Esophagus squamous epithelium (tissue), 5 donors: ENCODE data around the gene GABARAPL1. TPM values are rescaled to one million over a fixed set of nuclear protein-coding genes. Genes with fewer than 3 reads are reported as not detected.
"Not testable (repeated sequence)": the region's sequence is repeated elsewhere in the genome, so short reads cannot be mapped to it uniquely, and the experiment has no call there.

Source experiments
- DNase-seq: peaks from one replicate; lab custom pipeline; 2025; lab: John Stamatoyannopoulos, UW
- H3K27ac ChIP-seq, 4 donors: fragments of 200-600 bp; sonication (generic); one replicate each; pipeline ENCODE4 v1.5.1; 2016 to 2019; ENCODE audit warnings: mild to moderate bottlenecking in 1 of 4
- H3K27me3 ChIP-seq, 4 donors: fragments of 200-600 bp; sonication (generic); 1 replicate in 3 of 4; 2 replicates in 1 of 4; pipeline versions ENCODE4 v1.5.1 to v1.6.0; 2017 to 2021; ENCODE audit warnings: antibody characterized with exemption in 1 of 4
- H3K36me3 ChIP-seq, 3 donors: fragments of 200-600 bp; sonication (generic); one replicate each; pipeline ENCODE4 v1.5.1; 2016 to 2019
- H3K4me1 ChIP-seq, 3 donors: fragments of 200-600 bp; sonication (generic); one replicate each; pipeline ENCODE4 v1.5.1; 2017 to 2019
- H3K4me3 ChIP-seq, 4 donors: fragments of 200-600 bp; sonication (generic); 1 replicate in 3 of 4; 2 replicates in 1 of 4; pipeline ENCODE4 v1.5.1; 2016 to 2019; ENCODE audit warnings: mild to moderate bottlenecking in 2 of 4, moderate library complexity in 1 of 4
- H3K9me3 ChIP-seq, 3 donors: fragments of 200-600 bp; sonication (generic); one replicate each; pipeline ENCODE4 v1.5.1; 2016 to 2019
- POLR2A ChIP-seq, 4 donors: fragments of 450-650 bp; IDR thresholded peaks; one replicate each; pipeline ENCODE4 v1.6.1; 2017; ENCODE audit warnings: antibody characterized with exemption in 4 of 4, mild to moderate bottlenecking in 4 of 4, moderate library complexity in 3 of 4
- WGBS, 2 donors: methylation state at CpG; one replicate each; pipeline ENCODE4 v1.1.5; 2018; 5-methylcytosine and 5-hydroxymethylcytosine counted together
- intact Hi-C: fragments of 100-400 bp; cut with DNase I; formaldehyde crosslinking; loops from one replicate; pipeline ENCODE4 v1.15.0; 2022
- total RNA-seq, 4 donors: library from RNA; depleted of rRNA; stranded (reverse); fragments of >200 nt; gene quantifications; one replicate each; pipeline ENCODE4 v1.1.0, GENCODE V29; 2016
- TF ChIP-seq, protein P1 (sequence below), 6 experiments: fragments of 450-650 bp in 4 of 6; fragments of 200-600 bp in 2 of 6; sonication (generic) in 2 of 6; IDR thresholded peaks; one replicate each; pipeline ENCODE4 v1.5.1; 2016 to 2019; ENCODE audit warnings: antibody characterized with exemption in 6 of 6, mild to moderate bottlenecking in 4 of 6, moderate library complexity in 4 of 6
- donor health status: DM: yes; HTN: yes; CAD: no.

The GABARAPL1 gene
- total RNA-seq, 4 donors from 2014 or later: 10.3 to 65.2 (median 24.5) TPM

DNA sequence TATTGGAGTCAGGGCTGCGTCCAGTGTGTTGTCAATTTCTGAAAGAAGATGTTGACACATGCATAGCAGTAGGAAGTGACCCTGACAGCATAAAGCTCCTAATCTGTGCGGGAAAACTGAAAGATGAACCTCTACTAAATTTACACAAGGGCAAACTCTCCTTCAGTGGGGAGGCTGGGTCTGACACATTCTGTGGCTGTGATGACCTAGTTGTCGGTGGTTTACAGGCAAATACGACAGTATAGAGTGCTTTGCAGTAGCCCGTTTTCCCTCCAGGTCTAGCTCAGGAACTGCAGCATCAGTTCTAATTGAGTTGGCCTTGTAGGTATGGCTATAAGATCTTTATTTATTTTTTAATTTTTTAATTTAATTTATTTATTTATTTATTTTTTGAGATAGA, 14.8 kb upstream of the GABARAPL1 start:
- intact Hi-C loops: no loop called here
- Histone ChIP-seq H3K9me3 (no peaks in the 10 kb centered on the region), H3K36me3 (no peaks in the 10 kb centered on the region), H3K4me3 (no peak overlapping the region), H3K27me3 (peaks cover 0 to 4% (median 0%) of the 10 kb centered on the region in 4 donors), H3K4me1 (no peaks in the 10 kb centered on the region), H3K27ac (no peak overlapping the region)
- WGBS, 2 donors: 76 to 87% methylated on average over 5 of the region's 5 CpGs
- TF ChIP-seq POLR2A (IDR thresholded peaks at IDR 0.05): no peak
- TF ChIP-seq, protein P1, sequence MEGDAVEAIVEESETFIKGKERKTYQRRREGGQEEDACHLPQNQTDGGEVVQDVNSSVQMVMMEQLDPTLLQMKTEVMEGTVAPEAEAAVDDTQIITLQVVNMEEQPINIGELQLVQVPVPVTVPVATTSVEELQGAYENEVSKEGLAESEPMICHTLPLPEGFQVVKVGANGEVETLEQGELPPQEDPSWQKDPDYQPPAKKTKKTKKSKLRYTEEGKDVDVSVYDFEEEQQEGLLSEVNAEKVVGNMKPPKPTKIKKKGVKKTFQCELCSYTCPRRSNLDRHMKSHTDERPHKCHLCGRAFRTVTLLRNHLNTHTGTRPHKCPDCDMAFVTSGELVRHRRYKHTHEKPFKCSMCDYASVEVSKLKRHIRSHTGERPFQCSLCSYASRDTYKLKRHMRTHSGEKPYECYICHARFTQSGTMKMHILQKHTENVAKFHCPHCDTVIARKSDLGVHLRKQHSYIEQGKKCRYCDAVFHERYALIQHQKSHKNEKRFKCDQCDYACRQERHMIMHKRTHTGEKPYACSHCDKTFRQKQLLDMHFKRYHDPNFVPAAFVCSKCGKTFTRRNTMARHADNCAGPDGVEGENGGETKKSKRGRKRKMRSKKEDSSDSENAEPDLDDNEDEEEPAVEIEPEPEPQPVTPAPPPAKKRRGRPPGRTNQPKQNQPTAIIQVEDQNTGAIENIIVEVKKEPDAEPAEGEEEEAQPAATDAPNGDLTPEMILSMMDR (IDR thresholded peaks at IDR 0.05): no peak
- DNase-seq: no peak

DNA sequence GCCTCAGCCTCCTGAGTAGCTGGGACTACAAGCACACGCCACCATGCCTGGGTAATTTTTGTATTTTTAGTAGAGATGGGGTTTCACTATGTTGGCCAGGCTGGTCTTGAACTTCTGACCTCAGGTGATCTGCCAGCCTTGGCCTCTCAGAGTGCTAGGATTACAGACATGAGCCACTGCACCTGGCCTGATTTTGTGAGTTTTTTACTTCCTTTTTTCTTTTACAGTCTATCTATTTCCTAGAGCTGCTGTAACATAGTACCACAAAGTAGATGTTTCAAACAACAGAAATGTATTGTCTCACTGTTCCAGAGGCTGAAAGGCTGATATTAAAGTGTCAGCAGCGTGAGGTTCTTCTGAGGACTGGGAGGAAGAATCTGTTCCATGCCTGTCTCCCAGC, 8.2 kb upstream of the GABARAPL1 start:
- H3K4me3 ChIP-seq, H3K4me1 ChIP-seq, intact Hi-C loops, H3K9me3 ChIP-seq, H3K36me3 ChIP-seq, H3K27me3 ChIP-seq, H3K27ac ChIP-seq, DNase-seq: not testable (repeated sequence)
- WGBS, 2 donors: 89 to 95% methylated on average over 2 of the region's 2 CpGs

DNA sequence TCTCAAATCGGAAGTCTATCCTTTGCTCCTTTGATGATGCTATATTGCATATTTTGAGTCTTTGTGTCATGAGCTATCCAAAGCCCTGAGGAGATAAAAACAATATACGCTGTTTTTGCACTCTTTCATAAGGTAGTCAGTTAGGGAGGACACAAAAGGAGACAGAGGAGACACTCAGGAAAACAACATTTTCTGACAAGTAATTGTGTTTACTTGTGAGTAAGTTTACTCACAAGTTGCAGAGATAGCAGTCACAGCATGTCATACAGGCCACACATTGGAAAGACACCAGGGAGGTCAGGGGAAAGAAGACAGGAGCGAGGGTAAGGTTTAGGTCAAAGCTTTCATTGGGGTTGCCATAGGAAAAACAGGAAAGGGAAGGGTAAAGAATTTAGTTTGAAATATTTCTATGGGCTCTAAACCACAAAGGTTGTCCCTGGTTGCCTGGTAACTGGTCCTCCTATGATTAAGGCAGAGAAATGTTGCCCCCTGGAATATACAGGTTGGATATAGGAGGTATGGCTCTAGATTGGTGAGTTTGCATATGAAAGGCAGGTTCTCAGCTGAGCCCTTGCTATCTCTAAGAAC, 7.4 kb upstream of the GABARAPL1 start:
- no peak for DNase-seq
- 71 to 90% methylated on average over 3 of the region's 3 CpGs for WGBS, 2 donors
- Histone ChIP-seq H3K27ac (no peak overlapping the region), H3K9me3 (no peaks in the 10 kb centered on the region), H3K27me3 (no peaks in the 10 kb centered on the region), H3K4me3 (no peak overlapping the region), H3K4me1 (no peaks in the 10 kb centered on the region), H3K36me3 (no peaks in the 10 kb centered on the region)
- TF ChIP-seq, protein P1 (IDR thresholded peaks at IDR 0.05): no peak
- TF ChIP-seq POLR2A (IDR thresholded peaks at IDR 0.05): no peak
- intact Hi-C loops: no loop called here

DNA sequence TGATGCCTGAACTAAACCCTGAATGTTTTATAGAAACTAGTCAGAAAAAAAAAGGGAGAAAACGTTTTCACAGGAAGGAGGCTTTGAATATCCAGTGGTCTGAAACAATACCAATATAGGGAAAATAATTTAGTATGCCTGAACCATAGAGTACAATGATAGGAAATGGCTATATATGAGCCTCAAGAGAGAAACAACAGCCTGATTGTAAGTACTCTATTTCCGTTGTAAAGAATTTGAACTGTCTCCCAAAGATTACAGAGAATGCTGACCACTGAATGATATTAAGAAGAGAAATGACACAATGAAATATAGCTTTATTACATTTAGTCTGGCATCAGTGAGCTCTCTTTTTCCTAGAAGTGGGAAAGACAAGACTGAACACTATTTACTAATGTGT, 5.5 kb upstream of the GABARAPL1 start:
- peaks cover 0 to 7% (median 3%) of the 10 kb centered on the region in 3 donors for H3K4me1 ChIP-seq
- WGBS, 2 donors: 22 to 28% methylated on average over 2 of the region's 2 CpGs
- no peak overlapping the region for H3K4me3 ChIP-seq
- DNase-seq: no peak
- H3K27me3 ChIP-seq: no peaks in the 10 kb centered on the region
- intact Hi-C loops: no loop called here
- H3K9me3 ChIP-seq: no peaks in the 10 kb centered on the region
- H3K36me3 ChIP-seq: no peaks in the 10 kb centered on the region
- H3K27ac ChIP-seq: no peak overlapping the region
- TF ChIP-seq, protein P1 (IDR thresholded peaks at IDR 0.05): no peak
- no peak for TF ChIP-seq POLR2A (IDR thresholded peaks at IDR 0.05)

DNA sequence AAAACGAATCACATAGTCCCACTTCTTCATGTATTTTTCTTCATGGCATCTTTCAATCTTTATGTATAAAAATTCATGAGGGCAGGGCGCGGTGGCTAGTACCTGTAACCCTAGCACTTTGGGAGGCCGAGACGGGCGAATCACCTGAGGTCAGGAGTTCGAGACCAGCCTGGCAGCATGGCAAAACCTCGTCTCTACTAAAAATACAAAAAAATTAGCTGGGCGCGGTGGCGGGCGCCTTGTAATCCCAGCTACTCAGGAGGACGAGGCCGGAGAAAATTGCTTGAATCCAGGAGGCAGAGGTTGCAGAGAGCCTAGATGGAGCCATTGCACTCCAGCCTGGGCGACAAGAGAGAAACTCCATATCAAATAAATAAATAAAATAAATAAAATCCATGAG, 2.5 kb upstream of the GABARAPL1 start:
- no peak for DNase-seq
- TF ChIP-seq POLR2A (IDR thresholded peaks at IDR 0.05): no peak
- TF ChIP-seq, protein P1 (IDR thresholded peaks at IDR 0.05): no peak
- intact Hi-C loops: no loop called here
- H3K36me3 ChIP-seq: no peaks in the 10 kb centered on the region
- H3K4me3 ChIP-seq: no peak overlapping the region
- WGBS, 2 donors: 89 to 90% methylated on average over 15 of the region's 15 CpGs
- H3K27me3 ChIP-seq: no peaks in the 10 kb centered on the region
- H3K4me1 ChIP-seq: peaks cover 3 to 23% (median 9%) of the 10 kb centered on the region in 3 donors
- no peak overlapping the region for H3K27ac ChIP-seq
- H3K9me3 ChIP-seq: no peaks in the 10 kb centered on the region
